ENCODE measurements around the gene PRR4.

The PRR4 gene, protein sequence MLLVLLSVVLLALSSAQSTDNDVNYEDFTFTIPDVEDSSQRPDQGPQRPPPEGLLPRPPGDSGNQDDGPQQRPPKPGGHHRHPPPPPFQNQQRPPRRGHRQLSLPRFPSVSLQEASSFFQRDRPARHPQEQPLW

DNA sequence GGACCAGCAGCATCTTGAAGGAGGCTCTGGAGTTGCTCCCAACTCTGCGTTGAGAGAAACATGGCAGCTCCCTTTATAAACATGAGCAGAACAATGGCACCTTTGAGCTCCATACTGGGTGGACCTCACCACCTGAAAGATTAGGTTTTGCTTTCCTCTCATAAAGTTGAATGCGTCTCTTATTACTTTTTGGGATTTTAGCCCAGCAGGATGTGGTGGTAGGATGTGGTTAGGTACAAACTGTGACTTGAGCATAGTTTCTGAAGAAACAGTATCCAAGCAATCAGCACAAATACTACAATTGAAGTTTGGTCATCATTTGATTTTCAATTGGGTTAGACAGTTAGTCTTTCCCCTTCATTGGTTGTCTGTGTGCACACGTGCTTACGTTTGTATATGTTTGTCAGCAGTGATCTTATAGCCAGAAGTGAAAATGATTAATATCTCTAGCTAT is at the start of gene PRR4:
Gene PRR4, minus strand, starts transcription at position 51 of the 454 bp plus-strand sequence. Its CDS starts 38 bp downstream, at position 13.
- DNase-seq (ENCODE audit: low spot score), result no peak

DNA sequence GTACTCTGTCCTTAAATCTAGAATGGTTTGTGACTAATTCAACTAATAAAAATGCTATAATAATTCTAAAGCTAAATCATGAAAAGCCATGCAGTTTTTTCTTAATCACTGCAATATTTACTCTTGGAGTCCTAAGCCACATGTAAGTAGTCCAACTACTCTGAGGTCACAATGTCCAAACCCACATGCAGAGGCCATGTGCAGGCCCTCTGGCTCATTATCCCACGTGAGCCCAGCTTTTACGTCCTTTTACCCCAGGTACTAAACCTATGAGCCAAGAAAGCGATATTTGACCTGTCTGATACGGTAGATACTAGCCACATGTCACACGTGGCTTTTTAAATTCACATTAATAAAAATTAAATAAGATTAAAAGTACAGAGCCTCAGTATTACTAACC is 47.6 kb upstream of the PRR4 start:
- no peak for DNase-seq (ENCODE audit: low spot score)

- no peak for DNase-seq (ENCODE audit: low spot score)
Observed at GRCh38 chr12:10891937-10892336, 42.7 kb upstream of the PRR4 start.

DNA sequence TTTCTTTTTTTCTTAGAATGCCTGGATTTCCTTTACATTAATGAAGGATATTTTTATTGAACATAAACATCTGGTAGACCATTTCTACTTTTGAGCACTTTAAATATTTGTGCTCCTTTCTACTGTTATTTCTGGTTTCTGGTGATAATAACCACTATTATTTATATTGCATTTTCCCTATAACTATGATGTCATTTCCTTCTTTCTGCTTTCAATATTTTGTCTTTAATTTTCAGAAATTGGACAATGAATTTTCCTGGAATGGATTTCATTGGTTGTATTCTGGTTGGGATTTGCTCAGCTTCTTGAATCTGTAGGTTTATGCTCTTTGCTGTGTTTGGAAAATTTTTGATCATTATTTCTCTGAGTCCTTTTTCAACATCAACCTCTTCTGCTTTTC is 40.0 kb upstream of the PRR4 start:
- DNase-seq (ENCODE audit: low spot score), result no peak

GRCh38 chr12:10884086-10884725 is 34.9 kb upstream of the PRR4 start, which contains the start of gene PRH1:
PRH1 (minus strand) TSS chr12:10884255; CDS start chr12:10884217, 38 bp downstream.
- DNase-seq (ENCODE audit: low spot score), result no peak

DNA sequence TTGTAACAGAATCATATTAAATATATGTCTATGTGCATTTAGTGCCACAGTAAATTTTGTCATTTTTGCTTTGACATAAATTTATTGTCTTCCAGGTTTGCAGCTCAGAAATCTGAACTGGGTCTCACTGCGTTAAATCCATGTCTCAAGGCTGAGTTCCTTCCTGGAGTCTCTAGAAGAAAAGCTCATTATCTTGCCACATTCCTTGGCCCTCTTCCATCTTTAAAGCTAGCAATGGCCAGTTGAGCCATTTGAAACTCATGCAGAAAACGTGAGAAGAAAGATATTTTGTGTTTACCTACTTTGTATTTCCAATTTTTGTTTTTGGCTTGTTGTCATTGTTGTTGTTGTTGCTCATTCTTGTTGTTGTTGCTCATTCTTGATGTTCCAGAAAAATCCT is 24.1 kb upstream of the PRR4 start:
- no peak for DNase-seq (ENCODE audit: low spot score)

DNA sequence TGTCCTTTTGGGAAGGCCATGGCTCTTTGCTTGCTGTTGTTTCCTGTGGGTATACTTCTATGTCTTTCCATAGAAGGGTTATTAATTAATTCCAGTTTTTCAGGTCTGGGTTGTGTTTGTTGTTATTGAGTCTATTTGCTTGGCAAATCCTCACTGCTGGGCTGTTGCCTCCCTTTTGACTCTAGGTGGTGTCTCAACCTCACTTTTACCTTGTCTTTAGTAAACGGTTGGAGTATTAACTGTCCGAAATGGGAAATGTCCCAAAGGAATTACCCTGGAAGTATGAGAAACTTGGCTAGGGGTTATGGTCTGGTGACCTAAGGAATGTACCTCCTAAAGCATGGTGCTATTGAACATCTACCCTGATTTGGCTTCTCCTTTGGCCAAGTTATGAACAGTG is 18.1 kb upstream of the PRR4 start:
- DNase-seq (ENCODE audit: low spot score), result no peak

- DNase-seq (ENCODE audit: low spot score), result no peak
Observed at GRCh38 chr12:10863512-10864218, 14.4 kb upstream of the PRR4 start.

DNA sequence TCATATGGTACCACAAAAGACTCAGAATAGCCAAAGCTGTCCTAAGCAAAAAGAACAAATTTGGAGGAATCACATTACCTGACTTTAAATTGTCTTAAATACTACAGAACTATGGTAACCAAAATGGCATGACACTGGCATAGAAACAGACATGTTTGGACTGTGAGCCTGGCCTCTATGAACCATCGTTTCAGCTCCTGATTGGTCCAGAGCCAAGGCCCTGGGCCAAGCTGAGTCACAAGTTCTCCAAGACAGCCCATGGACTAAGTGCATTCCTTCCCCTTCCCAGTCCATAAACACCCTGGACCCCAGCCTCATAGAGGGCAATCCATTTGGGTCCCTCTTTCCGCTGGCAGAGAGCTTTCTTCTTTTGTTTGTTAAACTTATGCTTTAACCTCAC is 12.1 kb upstream of the PRR4 start:
- no peak for DNase-seq (ENCODE audit: low spot score)

DNA sequence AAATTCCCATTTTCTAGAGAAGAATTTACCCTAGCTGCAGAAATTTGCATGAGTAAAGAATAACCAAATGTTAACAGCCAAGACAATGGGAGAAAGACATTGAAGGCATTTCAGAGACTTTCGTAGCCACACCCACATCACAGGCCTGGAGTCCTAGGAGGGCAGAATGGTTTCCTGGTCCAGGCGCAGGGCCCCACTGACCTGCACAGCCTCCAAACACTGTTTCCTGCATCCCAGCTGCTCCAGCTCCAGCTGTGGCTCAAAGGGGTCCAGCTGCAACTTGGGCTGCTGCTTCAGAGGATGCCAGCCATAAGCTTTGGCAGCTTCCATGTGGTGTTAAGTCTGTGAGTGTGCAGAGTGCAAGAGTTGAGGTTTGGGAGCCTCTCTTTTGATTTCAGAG is 6.5 kb upstream of the PRR4 start:
- DNase-seq (ENCODE audit: low spot score), result no peak

DNA sequence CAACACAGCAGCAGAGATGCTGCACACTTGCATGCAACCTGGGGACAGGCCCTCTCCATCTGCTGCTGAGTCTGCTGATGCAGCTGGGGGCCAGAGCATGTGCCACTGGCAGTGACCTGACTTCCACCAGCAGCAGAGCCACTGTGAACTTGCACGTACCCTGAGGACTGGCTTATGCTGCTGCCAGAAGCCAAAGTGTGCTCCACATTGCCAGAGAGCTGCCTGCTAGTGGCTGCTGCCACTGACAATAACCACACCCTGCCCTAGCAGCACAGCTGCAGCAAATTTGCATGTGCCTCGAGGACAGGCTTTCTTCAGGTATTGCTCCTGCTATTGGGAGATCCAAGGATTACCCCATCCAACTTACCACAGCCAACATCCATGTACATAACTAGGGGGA is 4.5 kb upstream of the PRR4 start:
- no peak for DNase-seq (ENCODE audit: low spot score)

GRCh38 chr12:10851243-10851858 is 2.1 kb upstream of the PRR4 start:
- no peak for DNase-seq (ENCODE audit: low spot score)

DNA sequence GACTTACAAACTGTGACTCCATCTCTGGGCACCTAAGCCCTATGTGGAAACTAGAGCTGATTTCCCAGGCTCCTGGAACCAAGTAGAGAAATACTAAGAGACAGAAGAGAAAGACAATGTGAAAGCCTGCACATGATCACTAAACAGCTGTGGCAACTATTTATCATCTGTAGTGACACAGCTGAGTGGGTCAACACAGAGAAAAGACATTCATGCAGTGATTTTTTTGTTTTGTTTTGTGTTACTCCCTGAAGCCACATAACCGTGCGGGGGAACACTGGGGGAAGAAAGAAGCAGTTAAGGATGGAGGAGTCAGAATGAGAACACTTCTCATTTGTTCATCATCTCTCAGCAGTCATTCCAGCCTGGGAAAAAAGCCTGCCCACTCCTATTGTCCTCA is 1.5 kb downstream of the PRR4 start:
- no peak for DNase-seq (ENCODE audit: low spot score)

- no peak for DNase-seq (ENCODE audit: low spot score)
Observed at GRCh38 chr12:10842862-10843261, 6.4 kb downstream of the PRR4 start.

- no peak for DNase-seq (ENCODE audit: low spot score)
Observed at GRCh38 chr12:10838461-10838860, 10.8 kb downstream of the PRR4 start.

- no peak for DNase-seq (ENCODE audit: low spot score)
Observed at GRCh38 chr12:10829994-10830393, 19.3 kb downstream of the PRR4 start.

DNA sequence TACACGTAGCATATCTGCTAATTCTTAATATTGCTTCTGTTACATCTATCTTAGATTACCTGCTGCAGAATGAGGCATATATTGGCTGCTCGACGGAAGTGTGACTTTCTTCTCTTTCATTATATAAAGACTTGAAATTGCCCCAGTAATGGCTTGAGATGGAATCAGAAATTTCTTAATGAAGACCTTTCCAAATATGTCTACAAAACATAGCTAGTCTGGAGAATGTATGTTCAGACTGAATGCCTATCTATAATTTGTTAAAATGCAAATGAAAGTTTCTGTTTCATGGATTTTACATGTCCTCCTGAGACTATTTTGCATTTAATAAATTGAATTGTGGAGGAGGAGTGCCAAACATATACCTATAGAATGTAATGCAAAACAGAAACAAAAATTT is 23.0 kb downstream of the PRR4 start, which contains the start of gene TAS2R10:
Gene TAS2R10, minus strand, starts transcription at position 101 of the 400 bp plus-strand sequence. Its CDS starts 89 bp downstream, at position 12.
- DNase-seq (ENCODE audit: low spot score), result no peak

- no peak for DNase-seq (ENCODE audit: low spot score)
Observed at GRCh38 chr12:10824957-10825356, 24.3 kb downstream of the PRR4 start.

DNA sequence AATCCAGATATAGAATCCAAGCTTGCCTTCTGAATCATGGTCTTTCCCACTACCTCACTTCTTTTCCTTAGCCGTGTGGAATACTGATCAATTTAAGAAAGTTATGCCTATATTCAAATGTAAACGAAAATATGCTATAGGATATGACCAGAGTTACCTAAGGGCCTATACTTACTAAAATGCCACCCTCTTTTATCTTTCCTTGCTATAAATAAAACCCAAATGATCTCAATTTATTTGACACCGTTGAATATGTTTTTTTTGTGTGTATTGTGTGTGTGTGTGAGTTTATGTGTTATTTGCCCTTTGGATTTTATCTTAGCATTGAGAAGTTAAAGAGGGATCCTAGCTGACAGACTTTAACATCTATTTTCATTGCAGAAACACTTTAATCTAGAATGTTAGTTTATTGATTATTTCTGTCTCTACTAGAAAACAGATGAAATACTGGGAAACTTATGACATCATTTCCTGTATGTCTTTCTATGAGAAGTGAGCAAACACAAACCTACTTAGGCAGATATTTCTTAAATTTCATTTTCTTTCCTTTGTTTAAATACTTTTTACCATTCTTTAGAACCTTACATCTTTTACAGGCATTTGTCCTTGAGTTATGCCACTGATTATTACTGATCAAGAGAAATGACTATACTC is 37.3 kb downstream of the PRR4 start:
- DNase-seq (ENCODE audit: low spot score), result no peak

GRCh38 chr12:10810068-10810467 is 39.2 kb downstream of the PRR4 start, which contains the start of gene TAS2R9:
TAS2R9 (minus strand) TSS chr12:10810168; CDS start chr12:10810075, 93 bp downstream.
- no peak for DNase-seq (ENCODE audit: low spot score)

- no peak for DNase-seq (ENCODE audit: low spot score)
Observed at GRCh38 chr12:10807186-10807585, 42.1 kb downstream of the PRR4 start, which contains the start of gene TAS2R8. TAS2R8 (minus strand) TSS chr12:10807286; CDS start chr12:10806980, 306 bp downstream.

GRCh38 chr12:10802587-10802986 is 46.7 kb downstream of the PRR4 start, which contains the start of gene TAS2R7:
TAS2R7 (minus strand) TSS chr12:10802627; CDS start chr12:10802570, 57 bp downstream.
- no peak for DNase-seq (ENCODE audit: low spot score)

Measured in LoVo (cell line).